ENCODE measurements around the gene ZNF594. TPM values are rescaled to one million over a fixed set of nuclear protein-coding genes. Genes with fewer than 3 reads are reported as not detected.
"Not testable (repeated sequence)": the region's sequence is repeated elsewhere in the genome, so short reads cannot be mapped to it uniquely, and the experiment has no call there.

ZNF594 gene
- total and polyA plus RNA-seq, 2 donors (not counting 3 experiments of a cell fraction or from before 2014, with no cell fraction given), result 1.2 to 5.8 TPM

DNA sequence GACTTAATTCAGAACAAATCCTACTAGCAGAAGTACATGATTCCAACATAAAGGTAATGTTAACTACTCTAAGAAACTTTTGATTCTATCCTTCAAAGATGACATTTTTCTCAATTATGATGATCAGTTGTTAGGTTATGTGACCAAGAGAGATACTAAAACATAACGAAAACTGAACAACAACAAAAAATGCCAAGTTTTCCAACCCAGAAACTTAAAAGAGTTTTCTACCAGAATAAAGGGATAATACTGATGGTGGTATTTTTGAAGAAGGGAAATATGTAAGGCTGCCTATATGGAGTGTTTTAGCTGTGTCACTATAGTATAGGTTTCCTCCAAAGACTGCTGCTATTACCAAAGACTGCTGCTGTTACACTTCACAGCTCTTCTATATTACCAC is 45.5 kb downstream of the ZNF594 start:
- H3K4me2 ChIP-seq (ENCODE audit: insufficient read depth, low read length); intact Hi-C loops (cut with micrococcal nuclease); H3K4me1 ChIP-seq (ENCODE audit: control insufficient read depth, extremely low read depth, insufficient read depth, low read length); H3K27me3 ChIP-seq (ENCODE audit: control insufficient read depth in 2 of 2, insufficient read depth in 2 of 2, low read length in 2 of 2); H4K20me1 ChIP-seq (replicated peaks; ENCODE audit: control insufficient read depth, extremely low read depth, insufficient read depth, low read length); H2AFZ ChIP-seq (ENCODE audit: low read depth, low read length); DNase-seq (ENCODE audit: low read depth, low spot score); POLR2A ChIA-PET; H3K79me2 ChIP-seq (ENCODE audit: control insufficient read depth, insufficient read depth, low read length); dilution Hi-C loops (cut with MboI; ENCODE audit: extremely low pct_ligation_motif_present, low sequenced_read_pairs); CTCF ChIA-PET; H3K9me1 ChIP-seq (replicated peaks; ENCODE audit: control insufficient read depth, extremely low read depth, insufficient read depth, low read length); BruUV-seq (replicated peaks); H3K27ac ChIP-seq (ENCODE audit: insufficient read depth, low read depth, low read length); H3K36me3 ChIP-seq (ENCODE audit: control insufficient read depth in 2 of 2, extremely low read depth in 1 of 2, insufficient read depth in 2 of 2, low read length in 2 of 2); H3K9ac ChIP-seq (replicated peaks; ENCODE audit: extremely low read depth, insufficient read depth, low read length); H3K9me3 ChIP-seq (replicated peaks; ENCODE audit: control insufficient read depth, insufficient read depth, low read length); H3K4me3 ChIP-seq (replicated peaks in 1 of 3; ENCODE audit: insufficient read depth in 1 of 3, low read depth in 1 of 3, low read length in 3 of 3); FAIRE-seq: not testable (repeated sequence)

DNA sequence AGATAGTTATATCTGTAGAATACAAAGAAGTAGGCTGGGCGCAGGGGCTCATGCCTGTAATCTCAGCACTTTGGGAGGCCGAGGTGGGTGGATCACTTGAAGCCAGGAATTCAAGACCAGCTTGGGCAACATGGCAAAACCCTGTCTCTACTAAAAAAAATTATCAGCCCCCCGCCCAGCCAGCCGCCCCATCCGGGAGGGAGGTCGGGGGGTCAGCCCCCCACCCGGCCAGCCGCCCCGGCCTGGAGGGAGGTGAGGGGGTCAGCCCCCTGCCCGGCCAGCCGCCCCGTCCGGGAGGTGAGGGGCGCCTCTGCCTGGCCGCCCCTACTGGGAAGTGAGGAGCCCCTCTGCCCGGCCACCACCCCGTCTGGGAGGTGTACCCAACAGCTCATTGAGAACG is 48.8 kb downstream of the ZNF594 start:
- H3K36me3 ChIP-seq (ENCODE audit: control insufficient read depth in 2 of 2, extremely low read depth in 1 of 2, insufficient read depth in 2 of 2, low read length in 2 of 2); DNase-seq (ENCODE audit: low read depth, low spot score); H3K27me3 ChIP-seq (ENCODE audit: control insufficient read depth in 2 of 2, insufficient read depth in 2 of 2, low read length in 2 of 2); CTCF ChIA-PET; H3K4me2 ChIP-seq (ENCODE audit: insufficient read depth, low read length); dilution Hi-C loops (cut with MboI; ENCODE audit: extremely low pct_ligation_motif_present, low sequenced_read_pairs); H4K20me1 ChIP-seq (replicated peaks; ENCODE audit: control insufficient read depth, extremely low read depth, insufficient read depth, low read length); H3K9me1 ChIP-seq (replicated peaks; ENCODE audit: control insufficient read depth, extremely low read depth, insufficient read depth, low read length); FAIRE-seq; H3K27ac ChIP-seq (ENCODE audit: insufficient read depth, low read depth, low read length); H3K9me3 ChIP-seq (replicated peaks; ENCODE audit: control insufficient read depth, insufficient read depth, low read length); BruUV-seq (replicated peaks); intact Hi-C loops (cut with micrococcal nuclease); POLR2A ChIA-PET; H2AFZ ChIP-seq (ENCODE audit: low read depth, low read length); H3K9ac ChIP-seq (replicated peaks; ENCODE audit: extremely low read depth, insufficient read depth, low read length); H3K79me2 ChIP-seq (ENCODE audit: control insufficient read depth, insufficient read depth, low read length); H3K4me1 ChIP-seq (ENCODE audit: control insufficient read depth, extremely low read depth, insufficient read depth, low read length); H3K4me3 ChIP-seq (replicated peaks in 1 of 3; ENCODE audit: insufficient read depth in 1 of 3, low read depth in 1 of 3, low read length in 3 of 3): not testable (repeated sequence)

DNA sequence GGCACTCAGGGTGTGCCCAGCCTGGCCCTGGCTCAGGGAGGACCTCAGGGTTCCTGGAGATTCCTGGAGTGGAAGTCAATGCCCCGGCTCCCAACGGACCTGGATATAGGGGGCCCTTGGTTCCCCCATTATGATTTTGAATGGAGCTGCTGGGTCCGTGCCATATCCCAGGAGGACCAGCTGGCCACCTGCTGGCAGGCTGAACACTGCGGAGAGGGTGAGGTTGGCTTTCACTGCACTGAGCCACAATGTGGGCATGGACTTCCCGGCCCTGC is 52.3 kb downstream of the ZNF594 start:
- no peaks in the 10 kb centered on the region for H3K9me3 ChIP-seq (replicated peaks; ENCODE audit: control insufficient read depth, insufficient read depth, low read length)
- H3K4me3 ChIP-seq (replicated peaks in 1 of 3; ENCODE audit: insufficient read depth in 1 of 3, low read depth in 1 of 3, low read length in 3 of 3), result no peak overlapping the region
- H3K9me1 ChIP-seq (replicated peaks; ENCODE audit: control insufficient read depth, extremely low read depth, insufficient read depth, low read length), result no peaks in the 10 kb centered on the region
- no peaks in the 10 kb centered on the region for H4K20me1 ChIP-seq (replicated peaks; ENCODE audit: control insufficient read depth, extremely low read depth, insufficient read depth, low read length)
- DNase-seq (ENCODE audit: low read depth, low spot score), result no peak
- dilution Hi-C loops (cut with MboI; ENCODE audit: extremely low pct_ligation_motif_present, low sequenced_read_pairs), result no loop called here
- no peak overlapping the region for H3K9ac ChIP-seq (replicated peaks; ENCODE audit: extremely low read depth, insufficient read depth, low read length)
- BruUV-seq (replicated peaks), result no TSS peak
- CTCF ChIA-PET, result no interaction called here
- H3K79me2 ChIP-seq (ENCODE audit: control insufficient read depth, insufficient read depth, low read length), result no peaks in the 10 kb centered on the region
- no peak overlapping the region for H2AFZ ChIP-seq (ENCODE audit: low read depth, low read length)
- peaks cover 0 to 2% of the 10 kb centered on the region in 2 experiments for H3K27me3 ChIP-seq (ENCODE audit: control insufficient read depth in 2 of 2, insufficient read depth in 2 of 2, low read length in 2 of 2)
- no peak for TF ChIP-seq GATA2 (IDR thresholded peaks at IDR 0.05; ENCODE audit: insufficient read depth, insufficient read length, low read depth, low read length)
- no peak for TF ChIP-seq EZH2 (IDR thresholded peaks at IDR 0.05; ENCODE audit: borderline replicate concordance, low read depth, low read length, severe bottlenecking)
- TF ChIP-seq MAX (IDR thresholded peaks at IDR 0.05; ENCODE audit: insufficient read depth, insufficient read length), result no peak
- no peak for TF ChIP-seq MYC (IDR thresholded peaks at IDR 0.05; ENCODE audit: low read depth, low read length)
- TF ChIP-seq FOS (IDR thresholded peaks at IDR 0.05; ENCODE audit: borderline replicate concordance, insufficient read depth, low read length), result no peak
- TF ChIP-seq JUN (IDR thresholded peaks at IDR 0.05; ENCODE audit: borderline replicate concordance, insufficient read depth, insufficient read length, low read depth), result no peak
- TF ChIP-seq CTCF (IDR thresholded peaks at IDR 0.05; ENCODE audit: extremely low read depth in 1 of 2, insufficient read depth in 1 of 2, low read depth in 1 of 2, low read length in 2 of 2), result no peak
- TF ChIP-seq POLR2AphosphoS5 (IDR thresholded peaks at IDR 0.05; ENCODE audit: insufficient read depth, low read depth, low read length), result no peak
- TF ChIP-seq POLR2A (IDR thresholded peaks at IDR 0.05; ENCODE audit: low read depth, low read length), result no peak
- no peak overlapping the region for H3K27ac ChIP-seq (ENCODE audit: insufficient read depth, low read depth, low read length)
- intact Hi-C loops (cut with micrococcal nuclease), result no loop called here
- H3K36me3 ChIP-seq (ENCODE audit: control insufficient read depth in 2 of 2, extremely low read depth in 1 of 2, insufficient read depth in 2 of 2, low read length in 2 of 2), result no peaks in the 10 kb centered on the region
- POLR2A ChIA-PET, result no interaction called here
- no peak for FAIRE-seq
- no peaks in the 10 kb centered on the region for H3K4me1 ChIP-seq (ENCODE audit: control insufficient read depth, extremely low read depth, insufficient read depth, low read length)
- H3K4me2 ChIP-seq (ENCODE audit: insufficient read depth, low read length), result no peak overlapping the region

All from endothelial cell of umbilical vein (primary cell).